ENCODE data around the gene ANGPTL2. TPM values are rescaled to one million over a fixed set of nuclear protein-coding genes. Genes with fewer than 3 reads are reported as not detected.

The ANGPTL2 gene
- polyA plus RNA-seq, 2 of the 4 experiments (the other 2 are of a cell fraction): 0.06 TPM; not detected in 1

- FAIRE-seq (no peak), ATAC-seq (peak in 1 of 2 experiments; percentile 43; a peak in 4 of 6 replicates), DNase-seq (ENCODE audit: low read depth in 1 of 2, low spot score in 1 of 2) (peak; percentile 7 to 29)
- ChIA-PET CTCF (interaction anchor here (0.5 to 1.6 kb wide), 5 partner anchors 9 to 686 kb away, joined by 3 to 4 read pairs (median 3); partner anchors contain the start of gene TOR2A), POLR2A (no interaction called here)
- TF ChIP-seq FOSL2 (IDR thresholded peaks at IDR 0.05) (no peak), FOSL2 (CRISPR knock-in tag; IDR thresholded peaks at IDR 0.05) (no peak), CBX8 (IDR thresholded peaks at IDR 0.05) (no peak), ATOH8 (CRISPR knock-in tag; IDR thresholded peaks at IDR 0.05; ENCODE audit: low read depth) (no peak), KDM1A (IDR thresholded peaks at IDR 0.05; ENCODE audit: low read depth) (no peak), RCOR1 (IDR thresholded peaks at IDR 0.05; ENCODE audit: low read depth, low read length) (no peak), MAX (IDR thresholded peaks at IDR 0.05) (no peak), RARB (CRISPR knock-in tag; IDR thresholded peaks at IDR 0.05) (no peak), MAZ (IDR thresholded peaks at IDR 0.05; ENCODE audit: borderline replicate concordance, low read depth, low read length) (no peak), EHF (CRISPR knock-in tag; IDR thresholded peaks at IDR 0.05) (no peak), RNF2 (IDR thresholded peaks at IDR 0.05; ENCODE audit: borderline replicate concordance, low read depth) (no peak)
- Histone ChIP-seq H3K4me2 (peak overlapping the region; percentile 31), H3K9me3 (no peaks in the 10 kb centered on the region), H3K27ac (no peak overlapping the region), H3K4me3 (no peak overlapping the region), H3K4me1 (peaks cover 6% of the 10 kb centered on the region; the same call in 2 of the 3 replicates)
- WGBS (ENCODE audit: missing lambda C conversion rate): 45% methylated on average over 4 of the region's 4 CpGs
Measured at GRCh38 chr9:127049044-127049443, 73.4 kb downstream of the ANGPTL2 start.

GRCh38 chr9:127047971-127048370 is 74.5 kb downstream of the ANGPTL2 start:
- TF ChIP-seq RNF2 (IDR thresholded peaks at IDR 0.05; ENCODE audit: borderline replicate concordance, low read depth) (no peak), CTCF (IDR thresholded peaks at IDR 0.05) (no peak), EHF (CRISPR knock-in tag; IDR thresholded peaks at IDR 0.05) (no peak), MYC (IDR thresholded peaks at IDR 0.05; ENCODE audit: borderline replicate concordance, low read length) (no peak), MAFK (IDR thresholded peaks at IDR 0.05; ENCODE audit: partially characterized antibody) (no peak), CBX2 (IDR thresholded peaks at IDR 0.05; ENCODE audit: borderline replicate concordance, low read depth) (no peak), NR3C1 (IDR thresholded peaks at IDR 0.05) (no peak), PHF8 (IDR thresholded peaks at IDR 0.05; ENCODE audit: borderline replicate concordance, low read depth) (no peak), HOXA7 (CRISPR knock-in tag; IDR thresholded peaks at IDR 0.05) (no peak), BCL3 (IDR thresholded peaks at IDR 0.05) (no peak), HDAC2 (IDR thresholded peaks at IDR 0.05) (no peak), PBX3 (IDR thresholded peaks at IDR 0.05) (no peak), KDM1A (IDR thresholded peaks at IDR 0.05; ENCODE audit: low read depth) (no peak)
- ATAC-seq: no peak
- ChIA-PET POLR2A (no interaction called here), CTCF (interaction anchor here (1.6 kb wide), 1 partner anchor 12 kb away, joined by 4 read pairs; no protein-coding TSS in a partner anchor)
- Histone ChIP-seq H3K4me2 (no peak overlapping the region), H3K9me3 (no peaks in the 10 kb centered on the region), H3K27ac (no peak overlapping the region), H3K4me1 (peaks cover 6% of the 10 kb centered on the region; the same call in 2 of the 3 replicates), H3K4me3 (no peak overlapping the region)
- no peak for FAIRE-seq
- WGBS (ENCODE audit: missing lambda C conversion rate): 85% methylated on average over 3 of the region's 3 CpGs
- no peak for DNase-seq (ENCODE audit: low read depth in 1 of 2, low spot score in 1 of 2)

Measured in A549 (cell line).